Prostate gland (tissue), 2 donors: ENCODE measurements around the gene CNEP1R1.

Experiments used
- POLR2A ChIP-seq: fragments of 450-650 bp; IDR thresholded peaks from one replicate; pipeline ENCODE4 v1.6.1; 2016; ENCODE audit warnings: antibody characterized with exemption, mild to moderate bottlenecking
- POLR2AphosphoS5 ChIP-seq: sonication (generic); formaldehyde crosslinking; IDR thresholded peaks from one replicate; pipeline ENCODE4 v1.6.1; 2017; ENCODE audit warnings: antibody characterized with exemption
- TF ChIP-seq, protein P1 (sequence below), 4 experiments: fragments of 200-600 bp in 2 of 4; fragments of 450-650 bp in 2 of 4; sonication (generic) in 2 of 4; IDR thresholded peaks; 1 replicate in 3 of 4; 2 replicates in 1 of 4; pipeline ENCODE4 v1.5.1; 2016 to 2019; ENCODE audit warnings: antibody characterized with exemption in 4 of 4, mild to moderate bottlenecking in 2 of 4, moderate library complexity in 2 of 4

DNA sequence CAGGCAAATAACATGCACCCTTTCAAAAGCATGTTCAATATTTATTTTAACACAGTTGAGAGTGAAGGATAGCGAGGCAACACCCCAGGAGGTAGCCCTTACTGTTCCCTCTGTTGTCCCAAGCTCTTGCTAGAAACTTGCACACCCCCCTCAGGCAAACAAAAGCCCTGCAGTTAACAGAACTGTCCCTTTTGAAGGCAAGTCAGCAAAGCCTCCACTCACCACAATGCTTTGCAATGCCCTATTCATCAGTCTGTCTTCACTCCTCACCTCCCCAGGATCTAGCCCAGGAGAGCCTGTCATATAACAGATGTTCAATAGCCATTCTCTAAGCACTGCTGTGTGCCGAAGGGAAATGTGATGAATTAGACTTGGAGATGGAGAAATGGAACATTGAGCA, 3.5 kb upstream of the CNEP1R1 start:
- TF ChIP-seq, protein P1, sequence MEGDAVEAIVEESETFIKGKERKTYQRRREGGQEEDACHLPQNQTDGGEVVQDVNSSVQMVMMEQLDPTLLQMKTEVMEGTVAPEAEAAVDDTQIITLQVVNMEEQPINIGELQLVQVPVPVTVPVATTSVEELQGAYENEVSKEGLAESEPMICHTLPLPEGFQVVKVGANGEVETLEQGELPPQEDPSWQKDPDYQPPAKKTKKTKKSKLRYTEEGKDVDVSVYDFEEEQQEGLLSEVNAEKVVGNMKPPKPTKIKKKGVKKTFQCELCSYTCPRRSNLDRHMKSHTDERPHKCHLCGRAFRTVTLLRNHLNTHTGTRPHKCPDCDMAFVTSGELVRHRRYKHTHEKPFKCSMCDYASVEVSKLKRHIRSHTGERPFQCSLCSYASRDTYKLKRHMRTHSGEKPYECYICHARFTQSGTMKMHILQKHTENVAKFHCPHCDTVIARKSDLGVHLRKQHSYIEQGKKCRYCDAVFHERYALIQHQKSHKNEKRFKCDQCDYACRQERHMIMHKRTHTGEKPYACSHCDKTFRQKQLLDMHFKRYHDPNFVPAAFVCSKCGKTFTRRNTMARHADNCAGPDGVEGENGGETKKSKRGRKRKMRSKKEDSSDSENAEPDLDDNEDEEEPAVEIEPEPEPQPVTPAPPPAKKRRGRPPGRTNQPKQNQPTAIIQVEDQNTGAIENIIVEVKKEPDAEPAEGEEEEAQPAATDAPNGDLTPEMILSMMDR (IDR thresholded peaks at IDR 0.05): no peak
- TF ChIP-seq POLR2A (no peak), POLR2AphosphoS5 (no peak)
